SJSA1 (cell line): ENCODE results near the gene ELK1. TPM values are rescaled to one million over a fixed set of nuclear protein-coding genes. Genes with fewer than 3 reads are reported as not detected.

Source experiments
- DNase-seq, 2 experiments: peaks; one replicate each; pipeline ENCODE4 v3.0.0-alpha.2; 2015 to 2020; ENCODE audit warnings: low spot score in 2 of 2, low read depth in 1 of 2
- H3K27ac ChIP-seq: fragments of 250-450 bp; sonication (Bioruptor Pico); 2 replicates; pipeline ENCODE4 v1.5.1; 2020; ENCODE audit warnings: mild to moderate bottlenecking, moderate library complexity
- H3K27me3 ChIP-seq: fragments of 250-450 bp; sonication (Bioruptor Pico); replicated peaks from 2 replicates; pipeline ENCODE4 v1.5.1; 2020; ENCODE audit warnings: mild to moderate bottlenecking, moderate library complexity
- H3K36me3 ChIP-seq: fragments of 250-450 bp; sonication (Bioruptor Pico); 2 replicates; pipeline ENCODE4 v1.5.1; 2020; ENCODE audit warnings: mild to moderate bottlenecking
- H3K4me1 ChIP-seq: fragments of 250-450 bp; sonication (Bioruptor Pico); replicated peaks from 2 replicates; pipeline ENCODE4 v1.6.1; 2021; ENCODE audit warnings: mild to moderate bottlenecking
- H3K4me3 ChIP-seq: fragments of 250-450 bp; sonication (Bioruptor Pico); 2 replicates; pipeline ENCODE4 v1.5.1; 2020; ENCODE audit warnings: mild to moderate bottlenecking
- H3K9me3 ChIP-seq: fragments of 250-450 bp; sonication (Bioruptor Pico); replicated peaks from 2 replicates; pipeline ENCODE4 v1.5.1; 2020; ENCODE audit warnings: mild to moderate bottlenecking
- total RNA-seq: library from RNA; depleted of rRNA; stranded (reverse); fragments of >200 nt; shearing (Covaris generic); gene quantifications from 2 replicates; pipeline ENCODE4 v1.2.3, GENCODE V29; 2014

ELK1 gene
- total RNA-seq, 1 experiment from 2014 or later: 32.6 TPM

GRCh38 chrX:47658684-47659420, 8.5 kb upstream of the ELK1 start, which contains the start of gene UXT:
Gene UXT (minus strand): TSS chrX:47659180. CDS start chrX:47658927, 253 bp downstream.
- H3K4me1 ChIP-seq: peaks cover 15% of the 10 kb centered on the region

GRCh38 chrX:47658301-47658683, 7.9 kb upstream of the ELK1 start:
- Histone ChIP-seq H3K9me3 (no peaks in the 10 kb centered on the region), H3K4me3 (peak overlapping the region; percentile 72)
- DNase-seq: no peak

More at GRCh38 chrX:47658684-47659420, 8.5 kb upstream of the ELK1 start, which contains the start of gene UXT:
- peak within 1 kb of the TSS; percentile 99 for H3K27ac ChIP-seq
- H3K36me3 ChIP-seq: peaks cover 5% of the 10 kb centered on the region
- no peaks in the 10 kb centered on the region for H3K27me3 ChIP-seq
- no peaks in the 10 kb centered on the region for H3K9me3 ChIP-seq
- DNase-seq: peak; percentile 94 to 95
- H3K4me3 ChIP-seq: peak within 1 kb of the TSS; percentile 72

GRCh38 chrX:47651043-47651905, 911 bp upstream of the ELK1 start:
- no peak for DNase-seq
- Histone ChIP-seq H3K27ac (peak overlapping the region; percentile 55), H3K9me3 (no peaks in the 10 kb centered on the region), H3K4me3 (peak overlapping the region; percentile 81), H3K36me3 (peaks cover 12% of the 10 kb centered on the region; the same call in 1 of the 2 replicates), H3K4me1 (peaks cover 20% of the 10 kb centered on the region), H3K27me3 (no peaks in the 10 kb centered on the region)

More at GRCh38 chrX:47658301-47658683, 7.9 kb upstream of the ELK1 start:
- peak overlapping the region; percentile 99 for H3K27ac ChIP-seq
- H3K4me1 ChIP-seq: peaks cover 15% of the 10 kb centered on the region
- no peaks in the 10 kb centered on the region for H3K27me3 ChIP-seq
- H3K36me3 ChIP-seq: peaks cover 5% of the 10 kb centered on the region

GRCh38 chrX:47649781-47650163, 591 bp downstream of the ELK1 start:
- peaks cover 12% of the 10 kb centered on the region; the same call in 1 of the 2 replicates for H3K36me3 ChIP-seq
- H3K4me1 ChIP-seq: peaks cover 20% of the 10 kb centered on the region
- H3K27ac ChIP-seq: no peak overlapping the region
- peak overlapping the region; percentile 81 for H3K4me3 ChIP-seq
- DNase-seq: no peak
- H3K27me3 ChIP-seq: no peaks in the 10 kb centered on the region
- H3K9me3 ChIP-seq: no peaks in the 10 kb centered on the region

GRCh38 chrX:47649271-47649670, 1.1 kb downstream of the ELK1 start:
- H3K36me3 ChIP-seq: peaks cover 12% of the 10 kb centered on the region; the same call in 1 of the 2 replicates
- no peaks in the 10 kb centered on the region for H3K9me3 ChIP-seq
- H3K4me1 ChIP-seq: peaks cover 20% of the 10 kb centered on the region
- H3K4me3 ChIP-seq: peak overlapping the region; percentile 81
- H3K27ac ChIP-seq: no peak overlapping the region
- no peak for DNase-seq
- no peaks in the 10 kb centered on the region for H3K27me3 ChIP-seq

GRCh38 chrX:47648376-47648775, 2.0 kb downstream of the ELK1 start:
- Histone ChIP-seq H3K27ac (no peak overlapping the region), H3K9me3 (no peaks in the 10 kb centered on the region), H3K4me3 (no peak overlapping the region), H3K4me1 (peaks cover 20% of the 10 kb centered on the region), H3K27me3 (no peaks in the 10 kb centered on the region), H3K36me3 (peaks cover 13% of the 10 kb centered on the region; the same call in 1 of the 2 replicates)
- peak in 1 of 2 experiments; percentile 20 for DNase-seq

GRCh38 chrX:47646636-47647035, 3.7 kb downstream of the ELK1 start:
- Histone ChIP-seq H3K27me3 (no peaks in the 10 kb centered on the region), H3K4me1 (peaks cover 20% of the 10 kb centered on the region), H3K9me3 (no peaks in the 10 kb centered on the region), H3K4me3 (no peak overlapping the region), H3K27ac (no peak overlapping the region), H3K36me3 (peaks cover 15% of the 10 kb centered on the region; the same call in 1 of the 2 replicates)
- no peak for DNase-seq

GRCh38 chrX:47645530-47645929, 4.8 kb downstream of the ELK1 start:
- DNase-seq: no peak
- Histone ChIP-seq H3K9me3 (no peaks in the 10 kb centered on the region), H3K4me3 (no peak overlapping the region), H3K27ac (no peak overlapping the region), H3K4me1 (peaks cover 13% of the 10 kb centered on the region; the same call in 1 of the 2 replicates), H3K27me3 (no peaks in the 10 kb centered on the region), H3K36me3 (peaks cover 13% of the 10 kb centered on the region)

GRCh38 chrX:47644557-47645091, 5.7 kb downstream of the ELK1 start:
- DNase-seq: no peak
- no peak overlapping the region for H3K4me3 ChIP-seq
- H3K4me1 ChIP-seq: peaks cover 13% of the 10 kb centered on the region; the same call in 1 of the 2 replicates
- H3K36me3 ChIP-seq: peaks cover 22% of the 10 kb centered on the region
- H3K9me3 ChIP-seq: no peaks in the 10 kb centered on the region
- no peaks in the 10 kb centered on the region for H3K27me3 ChIP-seq
- no peak overlapping the region for H3K27ac ChIP-seq

- DNase-seq: no peak
These were observed 6.4 kb downstream of the ELK1 start for GRCh38 chrX:47643926-47644325.

GRCh38 chrX:47638816-47639215, 11.5 kb downstream of the ELK1 start:
- H3K27me3 ChIP-seq: no peaks in the 10 kb centered on the region
- H3K4me3 ChIP-seq: no peak overlapping the region
- DNase-seq: no peak
- H3K4me1 ChIP-seq: no peaks in the 10 kb centered on the region
- peaks cover 22% of the 10 kb centered on the region for H3K36me3 ChIP-seq
- H3K9me3 ChIP-seq: no peaks in the 10 kb centered on the region
- H3K27ac ChIP-seq: no peak overlapping the region

More at GRCh38 chrX:47643926-47644325, 6.4 kb downstream of the ELK1 start:
- H3K9me3 ChIP-seq: no peaks in the 10 kb centered on the region
- no peak overlapping the region for H3K27ac ChIP-seq
- H3K4me1 ChIP-seq: peaks cover 10% of the 10 kb centered on the region; the same call in 1 of the 2 replicates
- H3K27me3 ChIP-seq: no peaks in the 10 kb centered on the region
- peaks cover 20% of the 10 kb centered on the region for H3K36me3 ChIP-seq
- no peak overlapping the region for H3K4me3 ChIP-seq

GRCh38 chrX:47637546-47638195, 12.7 kb downstream of the ELK1 start:
- peaks cover 19% of the 10 kb centered on the region for H3K36me3 ChIP-seq
- no peaks in the 10 kb centered on the region for H3K4me1 ChIP-seq
- DNase-seq: no peak
- H3K4me3 ChIP-seq: no peak overlapping the region
- no peaks in the 10 kb centered on the region for H3K9me3 ChIP-seq
- H3K27me3 ChIP-seq: no peaks in the 10 kb centered on the region
- no peak overlapping the region for H3K27ac ChIP-seq

GRCh38 chrX:47634871-47635575, 15.3 kb downstream of the ELK1 start:
- Histone ChIP-seq H3K27me3 (no peaks in the 10 kb centered on the region), H3K27ac (no peak overlapping the region), H3K4me1 (no peaks in the 10 kb centered on the region), H3K9me3 (no peaks in the 10 kb centered on the region), H3K4me3 (no peak overlapping the region), H3K36me3 (peaks cover 10% of the 10 kb centered on the region)
- no peak for DNase-seq
